ENCODE data around the gene NKX6-1.

DNA sequence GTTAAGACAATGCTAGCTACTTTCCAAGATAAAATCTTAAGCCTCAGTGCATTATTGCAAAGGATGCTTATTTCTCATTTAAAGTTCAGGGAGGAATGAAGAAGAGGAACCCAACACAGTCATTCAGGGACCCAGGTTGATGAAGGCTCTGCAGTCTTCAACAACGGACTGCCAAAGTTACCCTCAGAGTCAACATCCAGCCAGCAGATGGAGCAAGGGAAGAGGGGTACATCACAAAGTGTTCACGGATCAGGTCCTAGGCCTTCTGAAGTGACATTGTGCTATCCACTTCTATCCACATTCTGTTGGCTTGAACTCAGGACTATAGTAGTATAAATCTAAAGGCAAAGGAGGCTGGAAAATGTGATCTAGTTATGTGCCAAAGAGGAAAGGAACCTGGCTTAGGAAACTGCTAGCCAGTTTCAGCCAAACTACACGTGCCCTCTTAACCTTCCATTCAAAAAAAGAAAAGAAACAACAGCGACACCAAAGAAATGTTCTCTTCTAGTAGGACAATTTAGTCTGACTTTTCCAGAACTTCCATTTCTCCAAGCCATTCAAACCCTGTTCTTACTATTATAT lies 28.8 kb downstream of the NKX6-1 start:
- TF ChIP-seq POLR2A (IDR thresholded peaks at IDR 0.05): no peak
- no peak for TF ChIP-seq CTCF (IDR thresholded peaks at IDR 0.05)
